GM18511 (cell line): ENCODE results near the gene BIRC7.

ENCODE experiments used
- ATAC-seq: cut with Tn5 transposase; IDR thresholded peaks from one replicate; pipeline ENCODE4 v1.9.1; 2021; ENCODE audit warnings: mild to moderate bottlenecking, moderate library complexity; ENCODE audit not compliant: unreplicated experiment

Gene BIRC7

GRCh38 chr20:63224412-63225081, 11.2 kb upstream of the BIRC7 start:
- no peak for ATAC-seq

- no peak for ATAC-seq
Observed at GRCh38 chr20:63225082-63225454, 10.6 kb upstream of the BIRC7 start.

GRCh38 chr20:63226042-63226943, 9.4 kb upstream of the BIRC7 start:
- no peak for ATAC-seq

GRCh38 chr20:63227260-63227659, 8.4 kb upstream of the BIRC7 start:
- no peak for ATAC-seq

GRCh38 chr20:63228806-63229205, 6.9 kb upstream of the BIRC7 start:
- ATAC-seq = no peak

- ATAC-seq = no peak
Observed at GRCh38 chr20:63230800-63231268, 4.9 kb upstream of the BIRC7 start.

- no peak for ATAC-seq
Observed at GRCh38 chr20:63232235-63233060, 3.3 kb upstream of the BIRC7 start.

- ATAC-seq = no peak
Observed at GRCh38 chr20:63233061-63233344, 2.7 kb upstream of the BIRC7 start.

GRCh38 chr20:63233924-63234323, 1.8 kb upstream of the BIRC7 start:
- ATAC-seq = no peak

GRCh38 chr20:63234693-63235398, 859 bp upstream of the BIRC7 start:
- ATAC-seq = no peak

GRCh38 chr20:63236116-63236837, 572 bp downstream of the BIRC7 start:
- ATAC-seq = no peak

- no peak for ATAC-seq
Observed at GRCh38 chr20:63238031-63238430, 2.3 kb downstream of the BIRC7 start.

- no peak for ATAC-seq
Observed at GRCh38 chr20:63238514-63239125, 2.9 kb downstream of the BIRC7 start.

GRCh38 chr20:63239431-63239830, 3.7 kb downstream of the BIRC7 start:
- ATAC-seq = no peak

GRCh38 chr20:63240004-63240403, 4.3 kb downstream of the BIRC7 start:
- no peak for ATAC-seq

GRCh38 chr20:63241272-63241671, 5.6 kb downstream of the BIRC7 start:
- no peak for ATAC-seq

GRCh38 chr20:63242736-63243135, 7.0 kb downstream of the BIRC7 start:
- ATAC-seq = no peak

GRCh38 chr20:63243604-63244247, 8.0 kb downstream of the BIRC7 start:
- ATAC-seq = no peak

GRCh38 chr20:63244468-63244867, 8.8 kb downstream of the BIRC7 start:
- no peak for ATAC-seq
